Spleen (tissue), 7 donors: ENCODE data around the gene MYL4.

Experiments
- POLR2A ChIP-seq, 3 donors: fragments of 450-650 bp; IDR thresholded peaks; one replicate each; pipeline ENCODE4 v1.5.1; 2017; ENCODE audit warnings: antibody characterized with exemption in 3 of 3, mild to moderate bottlenecking in 1 of 3
- TF ChIP-seq, protein P1 (sequence below), 11 experiments: fragments of 200-600 bp in 7 of 11; fragments of 450-650 bp in 4 of 11; sonication (generic) in 4 of 11; IDR thresholded peaks in 8 of 11; conservative IDR thresholded peaks in 3 of 11; 1 replicate in 7 of 11; 2 replicates in 4 of 11; pipeline versions ENCODE4 v1.4.0 to v1.8.0; 2016 to 2021; ENCODE audit warnings: antibody characterized with exemption in 11 of 11, inconsistent platforms in 4 of 11, mild to moderate bottlenecking in 1 of 11
- donor health status: DM: no; HTN: no; CAD: no; lungs with moderate emphysema.
- donor health status: DM: no; HTN: no; CAD: no.
- donor health status: DM: no; HTN: no; CAD: no.

DNA sequence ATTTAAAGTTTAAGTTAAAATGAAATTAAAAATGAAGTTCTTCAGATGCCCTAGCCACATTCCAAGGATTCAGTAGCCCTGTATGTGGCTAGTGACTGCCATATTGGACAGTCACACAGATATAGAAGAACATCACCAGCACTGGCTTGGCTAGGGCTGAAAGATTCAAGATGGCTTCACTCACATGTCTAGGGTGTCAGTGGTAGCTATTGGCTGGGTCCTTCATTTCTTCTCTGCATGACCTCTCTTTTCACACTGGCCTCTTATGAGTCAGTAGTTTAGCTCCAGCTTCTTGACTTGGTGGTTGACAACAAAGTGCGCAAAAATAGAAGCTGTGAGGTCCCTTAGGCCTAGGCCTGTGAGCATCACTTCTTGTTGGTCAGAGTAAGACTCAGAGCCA is 18.4 kb upstream of the MYL4 start:
- TF ChIP-seq, protein P1, sequence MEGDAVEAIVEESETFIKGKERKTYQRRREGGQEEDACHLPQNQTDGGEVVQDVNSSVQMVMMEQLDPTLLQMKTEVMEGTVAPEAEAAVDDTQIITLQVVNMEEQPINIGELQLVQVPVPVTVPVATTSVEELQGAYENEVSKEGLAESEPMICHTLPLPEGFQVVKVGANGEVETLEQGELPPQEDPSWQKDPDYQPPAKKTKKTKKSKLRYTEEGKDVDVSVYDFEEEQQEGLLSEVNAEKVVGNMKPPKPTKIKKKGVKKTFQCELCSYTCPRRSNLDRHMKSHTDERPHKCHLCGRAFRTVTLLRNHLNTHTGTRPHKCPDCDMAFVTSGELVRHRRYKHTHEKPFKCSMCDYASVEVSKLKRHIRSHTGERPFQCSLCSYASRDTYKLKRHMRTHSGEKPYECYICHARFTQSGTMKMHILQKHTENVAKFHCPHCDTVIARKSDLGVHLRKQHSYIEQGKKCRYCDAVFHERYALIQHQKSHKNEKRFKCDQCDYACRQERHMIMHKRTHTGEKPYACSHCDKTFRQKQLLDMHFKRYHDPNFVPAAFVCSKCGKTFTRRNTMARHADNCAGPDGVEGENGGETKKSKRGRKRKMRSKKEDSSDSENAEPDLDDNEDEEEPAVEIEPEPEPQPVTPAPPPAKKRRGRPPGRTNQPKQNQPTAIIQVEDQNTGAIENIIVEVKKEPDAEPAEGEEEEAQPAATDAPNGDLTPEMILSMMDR (IDR thresholded peaks at IDR 0.05 in 8 of 11, conservative IDR thresholded peaks at IDR 0.05 in 3 of 11), result no peak
- no peak for TF ChIP-seq POLR2A (IDR thresholded peaks at IDR 0.05)
